NOMO-1 treated with dmso at 0.1 percent for 144 hours (cell line): ENCODE measurements around the gene IL1F10.

Experiments
- DNase-seq: peaks from one replicate; lab custom pipeline; 2025; ENCODE audit not compliant: unreplicated experiment; lab: John Stamatoyannopoulos, UW

IL1F10 gene

GRCh38 chr2:113058998-113059960, 8.5 kb upstream of the IL1F10 start, which contains the start of gene IL36RN:
Gene IL36RN (plus strand): TSS chr2:113059198. CDS start chr2:113059439, 241 bp downstream.
- DNase-seq, result no peak

- DNase-seq, result no peak
Observed at GRCh38 chr2:113060396-113060795, 7.4 kb upstream of the IL1F10 start.

GRCh38 chr2:113060796-113061195, 7.0 kb upstream of the IL1F10 start:
- DNase-seq, result no peak

- no peak for DNase-seq
Observed at GRCh38 chr2:113061241-113061640, 6.5 kb upstream of the IL1F10 start.

GRCh38 chr2:113061896-113062770, 5.6 kb upstream of the IL1F10 start:
- no peak for DNase-seq

- DNase-seq, result no peak
Observed at GRCh38 chr2:113064281-113064680, 3.5 kb upstream of the IL1F10 start.

- DNase-seq, result no peak
Observed at GRCh38 chr2:113064898-113065297, 2.9 kb upstream of the IL1F10 start.

- DNase-seq, result no peak
Observed at GRCh38 chr2:113068249-113068648, 479 bp downstream of the IL1F10 start.

- DNase-seq, result no peak
Observed at GRCh38 chr2:113068706-113069485, 1.1 kb downstream of the IL1F10 start.

GRCh38 chr2:113069676-113070605, 2.2 kb downstream of the IL1F10 start:
- no peak for DNase-seq

- no peak for DNase-seq
Observed at GRCh38 chr2:113070606-113070975, 2.8 kb downstream of the IL1F10 start.

- DNase-seq, result no peak
Observed at GRCh38 chr2:113072584-113072983, 4.8 kb downstream of the IL1F10 start.

- no peak for DNase-seq
Observed at GRCh38 chr2:113073325-113073834, 5.6 kb downstream of the IL1F10 start.

GRCh38 chr2:113075030-113075429, 7.3 kb downstream of the IL1F10 start:
- DNase-seq, result no peak

GRCh38 chr2:113075600-113075999, 7.8 kb downstream of the IL1F10 start:
- DNase-seq, result no peak

- no peak for DNase-seq
Observed at GRCh38 chr2:113076954-113077669, 9.3 kb downstream of the IL1F10 start.

- DNase-seq, result no peak
Observed at GRCh38 chr2:113077921-113078320, 10.2 kb downstream of the IL1F10 start.

- DNase-seq, result no peak
Observed at GRCh38 chr2:113078350-113078839, 10.6 kb downstream of the IL1F10 start.

GRCh38 chr2:113079131-113079530, 11.4 kb downstream of the IL1F10 start:
- no peak for DNase-seq
